ENCODE data around the gene MAP4K5. TPM values are rescaled to one million over a fixed set of nuclear protein-coding genes. Genes with fewer than 3 reads are reported as not detected.

MAP4K5 gene
- total RNA-seq, 4 donors from 2014 or later = 81.5 to 138 (median 107) TPM

- Histone ChIP-seq H3K9me3 (no peaks in the 10 kb centered on the region), H3K36me3 (no peaks in the 10 kb centered on the region), H3K27me3 (no peaks in the 10 kb centered on the region), H3K4me3 (peak overlapping the region in 1 of 2 donors; percentile 86), H3K27ac (peak overlapping the region in 3 of 4 donors; percentile 94 to 98 (median 98)), H3K4me1 (peaks cover 0 to 41% (median 33%) of the 10 kb centered on the region in 3 donors)
- TF ChIP-seq POLR2AphosphoS5 (IDR thresholded peaks at IDR 0.05) (no peak), EP300 (IDR thresholded peaks at IDR 0.05) (no peak), POLR2A (IDR thresholded peaks at IDR 0.05) (no peak), CTCF (IDR thresholded peaks at IDR 0.05) (no peak)
- no peak for ATAC-seq
- WGBS, 2 donors (ENCODE audit: low coverage in 1 of 2) = 24% methylated on average over 4 to 5 of the region's 5 CpGs
Observed at GRCh38 chr14:50533241-50533705, 904 bp upstream of the MAP4K5 start.

- H3K4me1 ChIP-seq = peaks cover 0 to 50% (median 33%) of the 10 kb centered on the region in 3 donors
- H3K9me3 ChIP-seq = no peaks in the 10 kb centered on the region
- TF ChIP-seq POLR2AphosphoS5 (IDR thresholded peaks at IDR 0.05) (no peak), EP300 (IDR thresholded peaks at IDR 0.05) (no peak)
- no peaks in the 10 kb centered on the region for H3K36me3 ChIP-seq
- H3K4me3 ChIP-seq = peak overlapping the region; percentile 62 to 86
- peak; percentile 75 for ATAC-seq
- 1 to 10% methylated on average over 2 to 16 of the region's 82 CpGs for WGBS, 2 donors (ENCODE audit: low coverage in 1 of 2)
- H3K27ac ChIP-seq = peak overlapping the region; percentile 70 to 98 (median 96)
- H3K27me3 ChIP-seq = no peaks in the 10 kb centered on the region
Observed at GRCh38 chr14:50531595-50532501, 521 bp downstream of the MAP4K5 start.

GRCh38 chr14:50530794-50531365 is 1.5 kb downstream of the MAP4K5 start:
- peaks cover 0 to 59% (median 35%) of the 10 kb centered on the region in 3 donors for H3K4me1 ChIP-seq
- H3K4me3 ChIP-seq = peak overlapping the region; percentile 62 to 86
- peak overlapping the region in 3 of 4 donors; percentile 94 to 98 (median 98) for H3K27ac ChIP-seq
- TF ChIP-seq CTCF (IDR thresholded peaks at IDR 0.05) (no peak), POLR2AphosphoS5 (IDR thresholded peaks at IDR 0.05) (no peak), EP300 (IDR thresholded peaks at IDR 0.05) (no peak), POLR2A (IDR thresholded peaks at IDR 0.05) (no peak)
- no peak for ATAC-seq
- H3K9me3 ChIP-seq = no peaks in the 10 kb centered on the region
- no peaks in the 10 kb centered on the region for H3K27me3 ChIP-seq
- no peaks in the 10 kb centered on the region for H3K36me3 ChIP-seq
- 14 to 24% methylated on average over 6 to 8 of the region's 8 CpGs for WGBS, 2 donors (ENCODE audit: low coverage in 1 of 2)

- peak overlapping the region in 3 of 4 donors; percentile 0 to 98 (median 48) for H3K27ac ChIP-seq
- no peak for ATAC-seq
- H3K4me1 ChIP-seq = peaks cover 0 to 64% (median 40%) of the 10 kb centered on the region in 3 donors
- H3K9me3 ChIP-seq = no peaks in the 10 kb centered on the region
- TF ChIP-seq CTCF (IDR thresholded peaks at IDR 0.05) (no peak), POLR2AphosphoS5 (IDR thresholded peaks at IDR 0.05) (no peak)
- H3K27me3 ChIP-seq = no peaks in the 10 kb centered on the region
- H3K36me3 ChIP-seq = no peaks in the 10 kb centered on the region
- WGBS, 2 donors (ENCODE audit: low coverage in 1 of 2) = 7 to 17% methylated on average over 1 of the region's 1 CpG
- peak overlapping the region in 1 of 2 donors; percentile 86 for H3K4me3 ChIP-seq
Observed at GRCh38 chr14:50530358-50530757, 2.0 kb downstream of the MAP4K5 start.

GRCh38 chr14:50529288-50530179 is 2.8 kb downstream of the MAP4K5 start:
- Histone ChIP-seq H3K9me3 (no peaks in the 10 kb centered on the region), H3K27ac (peak overlapping the region in 3 of 4 donors; percentile 0 to 48 (median 20)), H3K27me3 (no peaks in the 10 kb centered on the region), H3K4me3 (no peak overlapping the region), H3K4me1 (peaks cover 0 to 72% (median 42%) of the 10 kb centered on the region in 3 donors), H3K36me3 (no peaks in the 10 kb centered on the region)
- ATAC-seq = no peak
- TF ChIP-seq POLR2A (IDR thresholded peaks at IDR 0.05) (no peak), EP300 (IDR thresholded peaks at IDR 0.05) (no peak), POLR2AphosphoS5 (IDR thresholded peaks at IDR 0.05) (no peak), CTCF (IDR thresholded peaks at IDR 0.05) (no peak)
- WGBS, 2 donors (ENCODE audit: low coverage in 1 of 2) = 52 to 67% methylated on average over 3 to 6 of the region's 6 CpGs
